GM23248 (cell line): ENCODE measurements around the gene TMEM158. TPM values are rescaled to one million over a fixed set of nuclear protein-coding genes. Genes with fewer than 3 reads are reported as not detected.

Experiments
- DNase-seq: peaks from one replicate; pipeline ENCODE4 v3.0.0-alpha.2; 2015
- H2AFZ ChIP-seq: fragments of 200-600 bp; sonication (generic); 2 replicates; pipeline ENCODE4 v1.6.1; 2016; ENCODE audit warnings: antibody characterized with exemption
- H3F3A ChIP-seq: fragments of 200-600 bp; sonication (generic); 2 replicates; pipeline ENCODE4 v1.6.1; 2016; ENCODE audit warnings: mild to moderate bottlenecking, antibody characterized with exemption, mixed run types; ENCODE audit not compliant: insufficient read depth
- H3K27ac ChIP-seq: fragments of 200-600 bp; sonication (generic); 2 replicates; pipeline ENCODE4 v1.5.1; 2016; ENCODE audit warnings: mild to moderate bottlenecking
- H3K27me3 ChIP-seq: fragments of 200-600 bp; sonication (generic); replicated peaks from 2 replicates; pipeline ENCODE4 v1.6.1; 2016; ENCODE audit warnings: mild to moderate bottlenecking; ENCODE audit not compliant: insufficient read depth
- H3K36me3 ChIP-seq: fragments of 200-600 bp; sonication (generic); 2 replicates; pipeline ENCODE4 v1.6.1; 2016; ENCODE audit warnings: low read depth, mild to moderate bottlenecking
- H3K4me1 ChIP-seq: fragments of 200-600 bp; sonication (generic); 2 replicates; pipeline ENCODE4 v1.6.1; 2016; ENCODE audit warnings: mild to moderate bottlenecking; ENCODE audit not compliant: insufficient read depth
- H3K4me2 ChIP-seq: fragments of 200-600 bp; sonication (generic); one replicate; pipeline ENCODE4 v1.6.1; 2016; ENCODE audit warnings: mild to moderate bottlenecking; ENCODE audit not compliant: unreplicated experiment
- H3K4me3 ChIP-seq: fragments of 200-600 bp; sonication (generic); 2 replicates; pipeline ENCODE4 v1.5.1; 2016; ENCODE audit warnings: mild to moderate bottlenecking
- H3K79me2 ChIP-seq: fragments of 200-600 bp; sonication (generic); 2 replicates; pipeline ENCODE4 v1.6.1; 2016; ENCODE audit warnings: mild to moderate bottlenecking; ENCODE audit not compliant: insufficient read depth
- H3K9ac ChIP-seq: fragments of 200-600 bp; sonication (generic); 2 replicates; pipeline ENCODE4 v1.6.1; 2016; ENCODE audit warnings: mild to moderate bottlenecking
- H3K9me2 ChIP-seq: fragments of 200-600 bp; sonication (generic); 2 replicates; pipeline ENCODE4 v1.6.1; 2016; ENCODE audit warnings: mixed run types, mild to moderate bottlenecking, moderate library complexity; ENCODE audit not compliant: insufficient read depth
- H3K9me3 ChIP-seq: fragments of 200-600 bp; sonication (generic); one replicate; pipeline ENCODE4 v1.6.1; 2017; ENCODE audit warnings: low read depth
- H4K20me1 ChIP-seq: fragments of 200-600 bp; sonication (generic); 2 replicates; pipeline ENCODE4 v1.6.0; 2016; ENCODE audit not compliant: insufficient read depth
- EZH2 ChIP-seq: fragments of 200-600 bp; sonication (generic); IDR thresholded peaks from 2 replicates; pipeline ENCODE4 v1.6.1; 2018; ENCODE audit warnings: antibody characterized with exemption, mild to moderate bottlenecking; ENCODE audit not compliant: insufficient read depth, poor library complexity, severe bottlenecking
- EZH2phosphoT487 ChIP-seq: fragments of 200-600 bp; sonication (generic); IDR thresholded peaks from 2 replicates; pipeline ENCODE4 v1.6.1; 2018; ENCODE audit warnings: antibody characterized with exemption, moderate library complexity, mild to moderate bottlenecking, low read depth; ENCODE audit not compliant: insufficient read depth
- WGBS, 2 experiments: methylation state at CpG; one replicate each; pipeline ENCODE4 v1.1.6; 2015 to 2017; ENCODE audit warnings: low lambda C conversion rate in 2 of 2, low coverage in 1 of 2; ENCODE audit errors: missing lambda C conversion rate in 2 of 2; 5-methylcytosine and 5-hydroxymethylcytosine counted together
- in situ Hi-C: fragments of 300-500 bp; cut with MboI; formaldehyde crosslinking; loops from 2 replicates; pipeline ENCODE4 v1.15.0; 2020
- polyA plus RNA-seq: library from polyadenylated mRNA; unstranded; fragments of >200 nt; fragmentation: Nextera tagmentation; extraction: Ambion mirVana; gene quantifications from 2 replicates; pipeline ENCODE4 v1.2.1, GENCODE V29; 2016
- total RNA-seq: library from RNA; depleted of rRNA; stranded (reverse); fragments of >200 nt; shearing (Covaris generic); gene quantifications from 2 replicates; pipeline ENCODE4 v1.2.3, GENCODE V29; 2014

TMEM158 gene
- total and polyA plus RNA-seq, 2 experiments from 2014 or later: 3.3 to 33.0 TPM

GRCh38 chr3:45239254-45239653, 13.2 kb upstream of the TMEM158 start:
- no peak overlapping the region for H2AFZ ChIP-seq
- H3K9ac ChIP-seq: no peak overlapping the region
- H3K27ac ChIP-seq: no peak overlapping the region
- no peak overlapping the region for H3K4me2 ChIP-seq
- no peaks in the 10 kb centered on the region for H3K4me1 ChIP-seq
- H3K4me3 ChIP-seq: no peak overlapping the region
- H4K20me1 ChIP-seq: no peaks in the 10 kb centered on the region
- 0 out of 2 replicates have a peak, but pooled peaks cover 4% of the 10 kb centered on the region for H3K27me3 ChIP-seq
- TF ChIP-seq EZH2 (no peak), EZH2phosphoT487 (no peak)
- in situ Hi-C loops: no loop called here
- H3K36me3 ChIP-seq: no peaks in the 10 kb centered on the region
- no peaks in the 10 kb centered on the region for H3K79me2 ChIP-seq
- 55 to 60% methylated on average over 4 of the region's 4 CpGs for WGBS, 2 experiments
- DNase-seq: no peak
- no peaks in the 10 kb centered on the region for H3K9me3 ChIP-seq
- H3K9me2 ChIP-seq: no peaks in the 10 kb centered on the region
- H3F3A ChIP-seq: no peaks in the 10 kb centered on the region

- H3K27me3 ChIP-seq: 0 out of 2 replicates have a peak, but pooled peaks cover 4% of the 10 kb centered on the region
- H3K4me2 ChIP-seq: no peak overlapping the region
- no peak overlapping the region for H3K27ac ChIP-seq
- no peaks in the 10 kb centered on the region for H3K36me3 ChIP-seq
- no peaks in the 10 kb centered on the region for H3K9me3 ChIP-seq
- no peaks in the 10 kb centered on the region for H4K20me1 ChIP-seq
- DNase-seq: no peak
- no peaks in the 10 kb centered on the region for H3K9me2 ChIP-seq
- no peak overlapping the region for H3K9ac ChIP-seq
- H3F3A ChIP-seq: no peaks in the 10 kb centered on the region
- no peaks in the 10 kb centered on the region for H3K79me2 ChIP-seq
- H3K4me3 ChIP-seq: no peak overlapping the region
- in situ Hi-C loops: no loop called here
- no peaks in the 10 kb centered on the region for H3K4me1 ChIP-seq
- no peak overlapping the region for H2AFZ ChIP-seq
- TF ChIP-seq EZH2: no peak
- no peak for TF ChIP-seq EZH2phosphoT487
- 61 to 71% methylated on average over 2 of the region's 2 CpGs for WGBS, 2 experiments
Measured at GRCh38 chr3:45236964-45237363, 10.9 kb upstream of the TMEM158 start.

GRCh38 chr3:45235409-45235808, 9.3 kb upstream of the TMEM158 start:
- Histone ChIP-seq H2AFZ (no peak overlapping the region), H3K27me3 (0 out of 2 replicates have a peak, but pooled peaks cover 4% of the 10 kb centered on the region), H3K79me2 (no peaks in the 10 kb centered on the region), H3F3A (no peaks in the 10 kb centered on the region), H3K36me3 (no peaks in the 10 kb centered on the region), H3K27ac (no peak overlapping the region), H3K9me3 (no peaks in the 10 kb centered on the region), H3K9me2 (no peaks in the 10 kb centered on the region), H3K4me1 (no peaks in the 10 kb centered on the region), H3K4me3 (no peak overlapping the region), H3K9ac (no peak overlapping the region), H3K4me2 (no peak overlapping the region), H4K20me1 (no peaks in the 10 kb centered on the region)
- TF ChIP-seq EZH2 (no peak), EZH2phosphoT487 (no peak)
- DNase-seq: no peak
- WGBS, 2 experiments: 64% methylated on average over 2 of the region's 2 CpGs
- in situ Hi-C loops: no loop called here

- H3K4me1 ChIP-seq: no peaks in the 10 kb centered on the region
- H3K9me2 ChIP-seq: no peaks in the 10 kb centered on the region
- no peak overlapping the region for H2AFZ ChIP-seq
- H3K9ac ChIP-seq: no peak overlapping the region
- H3K36me3 ChIP-seq: no peaks in the 10 kb centered on the region
- no peaks in the 10 kb centered on the region for H3K79me2 ChIP-seq
- no peaks in the 10 kb centered on the region for H3K9me3 ChIP-seq
- H4K20me1 ChIP-seq: no peaks in the 10 kb centered on the region
- no peak overlapping the region for H3K4me2 ChIP-seq
- no peaks in the 10 kb centered on the region for H3K27me3 ChIP-seq
- in situ Hi-C loops: no loop called here
- TF ChIP-seq EZH2phosphoT487 (no peak), EZH2 (no peak)
- no peak overlapping the region for H3K4me3 ChIP-seq
- WGBS, 2 experiments: 98 to 100% methylated on average over 1 of the region's 1 CpG
- DNase-seq: no peak
- no peak overlapping the region for H3K27ac ChIP-seq
- no peaks in the 10 kb centered on the region for H3F3A ChIP-seq
Measured at GRCh38 chr3:45234250-45234649, 8.2 kb upstream of the TMEM158 start.

- Histone ChIP-seq H3K36me3 (no peaks in the 10 kb centered on the region), H3K9me2 (no peaks in the 10 kb centered on the region), H2AFZ (no peak overlapping the region), H3K4me2 (no peak overlapping the region), H3K4me1 (no peaks in the 10 kb centered on the region), H3K9ac (no peak overlapping the region), H3K4me3 (no peak overlapping the region), H3K9me3 (no peaks in the 10 kb centered on the region), H3F3A (0 out of 2 replicates have a peak, but pooled peaks cover 1% of the 10 kb centered on the region), H3K79me2 (no peaks in the 10 kb centered on the region), H3K27ac (no peak overlapping the region), H3K27me3 (no peaks in the 10 kb centered on the region), H4K20me1 (no peaks in the 10 kb centered on the region)
- no peak for DNase-seq
- in situ Hi-C loops: no loop called here
- no peak for TF ChIP-seq EZH2
- no peak for TF ChIP-seq EZH2phosphoT487
Measured at GRCh38 chr3:45232521-45232920, 6.4 kb upstream of the TMEM158 start.
